ENCODE measurements around the gene CADPS2.

DNA sequence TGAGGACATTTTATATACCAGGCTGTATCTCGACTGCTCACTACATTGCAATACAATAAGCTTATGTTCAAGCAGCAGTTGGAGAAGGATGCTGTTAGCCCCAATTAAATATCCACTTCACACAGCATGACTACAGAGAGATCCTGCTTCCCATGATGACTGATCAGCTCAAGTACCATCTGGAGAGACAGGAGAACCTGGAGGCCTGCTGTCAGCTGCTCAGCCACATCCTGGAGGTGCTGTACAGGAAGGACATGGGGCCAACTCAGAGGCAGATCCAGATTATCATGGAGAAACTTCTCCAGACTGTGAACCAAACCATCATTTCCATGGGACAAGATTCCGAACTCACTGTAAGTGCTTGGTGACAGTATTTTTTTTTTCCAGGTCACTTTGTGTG is 209.8 kb downstream of the CADPS2 start:
- TF ChIP-seq CTCF (IDR thresholded peaks at IDR 0.05 in 4 of 5, conservative IDR thresholded peaks at IDR 0.05 in 1 of 5) (no peak), POLR2A (IDR thresholded peaks at IDR 0.05) (no peak)
